Spleen (tissue), 7 donors: ENCODE results near the gene SCFD2.

Experiments
- POLR2A ChIP-seq, 3 donors: fragments of 450-650 bp; IDR thresholded peaks; one replicate each; pipeline ENCODE4 v1.5.1; 2017; ENCODE audit warnings: antibody characterized with exemption in 3 of 3, mild to moderate bottlenecking in 1 of 3
- TF ChIP-seq, protein P1 (sequence below), 11 experiments: fragments of 200-600 bp in 7 of 11; fragments of 450-650 bp in 4 of 11; sonication (generic) in 4 of 11; IDR thresholded peaks in 8 of 11; conservative IDR thresholded peaks in 3 of 11; 1 replicate in 7 of 11; 2 replicates in 4 of 11; pipeline versions ENCODE4 v1.4.0 to v1.8.0; 2016 to 2021; ENCODE audit warnings: antibody characterized with exemption in 11 of 11, inconsistent platforms in 4 of 11, mild to moderate bottlenecking in 1 of 11
- donor health status: DM: no; HTN: no; CAD: no; lungs with moderate emphysema.
- donor health status: DM: no; HTN: no; CAD: no.
- donor health status: DM: no; HTN: no; CAD: no.

DNA sequence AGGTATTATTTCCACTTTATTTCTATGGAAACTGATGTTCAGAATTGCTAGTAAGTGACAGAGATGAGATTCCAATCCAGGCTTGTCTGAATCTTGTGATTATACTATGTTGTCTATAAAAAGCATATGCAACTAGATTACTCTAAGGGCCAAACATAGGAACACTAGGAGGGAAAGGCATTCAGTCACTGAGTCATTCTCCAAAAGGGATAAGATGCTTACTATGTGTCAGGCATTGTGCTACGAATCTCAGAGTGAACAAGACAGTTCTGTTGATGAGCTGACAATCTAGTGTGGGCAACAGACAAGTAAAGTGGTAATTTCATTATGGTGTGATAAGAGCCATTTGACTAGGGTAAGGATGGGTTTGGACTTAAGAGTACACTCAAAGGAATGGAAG, 426.5 kb downstream of the SCFD2 start:
- TF ChIP-seq, protein P1, sequence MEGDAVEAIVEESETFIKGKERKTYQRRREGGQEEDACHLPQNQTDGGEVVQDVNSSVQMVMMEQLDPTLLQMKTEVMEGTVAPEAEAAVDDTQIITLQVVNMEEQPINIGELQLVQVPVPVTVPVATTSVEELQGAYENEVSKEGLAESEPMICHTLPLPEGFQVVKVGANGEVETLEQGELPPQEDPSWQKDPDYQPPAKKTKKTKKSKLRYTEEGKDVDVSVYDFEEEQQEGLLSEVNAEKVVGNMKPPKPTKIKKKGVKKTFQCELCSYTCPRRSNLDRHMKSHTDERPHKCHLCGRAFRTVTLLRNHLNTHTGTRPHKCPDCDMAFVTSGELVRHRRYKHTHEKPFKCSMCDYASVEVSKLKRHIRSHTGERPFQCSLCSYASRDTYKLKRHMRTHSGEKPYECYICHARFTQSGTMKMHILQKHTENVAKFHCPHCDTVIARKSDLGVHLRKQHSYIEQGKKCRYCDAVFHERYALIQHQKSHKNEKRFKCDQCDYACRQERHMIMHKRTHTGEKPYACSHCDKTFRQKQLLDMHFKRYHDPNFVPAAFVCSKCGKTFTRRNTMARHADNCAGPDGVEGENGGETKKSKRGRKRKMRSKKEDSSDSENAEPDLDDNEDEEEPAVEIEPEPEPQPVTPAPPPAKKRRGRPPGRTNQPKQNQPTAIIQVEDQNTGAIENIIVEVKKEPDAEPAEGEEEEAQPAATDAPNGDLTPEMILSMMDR (IDR thresholded peaks at IDR 0.05 in 8 of 11, conservative IDR thresholded peaks at IDR 0.05 in 3 of 11) = no peak
- TF ChIP-seq POLR2A (IDR thresholded peaks at IDR 0.05) = no peak
